K562 (cell line): ENCODE measurements around the gene CDC123. TPM values are rescaled to one million over a fixed set of nuclear protein-coding genes. Genes with fewer than 3 reads are reported as not detected.

Source experiments
- ATF1 ChIP-seq, 2 experiments: fragments of 450-650 bp in 1 of 2; IDR thresholded peaks; 2 replicates each; pipeline ENCODE4 v1.6.1; 2016; ENCODE audit warnings: missing compliant biosample characterization in 1 of 2, missing genetic modification characterization in 1 of 2
- CBFA2T3 ChIP-seq: fragments of 450-650 bp; IDR thresholded peaks from 2 replicates; pipeline ENCODE4 v1.6.1; 2017
- CHD2 ChIP-seq: IDR thresholded peaks from 2 replicates; pipeline ENCODE4 v1.6.1; 2011; ENCODE audit warnings: low read depth, low read length
- KDM2B ChIP-seq: fragments of 250-450 bp; sonication (Bioruptor Pico); IDR thresholded peaks from 2 replicates; pipeline ENCODE4 v1.8.0; 2021; ENCODE audit warnings: mild to moderate bottlenecking, moderate library complexity
- MXD1 ChIP-seq: fragments of 250-450 bp; sonication (Bioruptor Pico); IDR thresholded peaks from 2 replicates; pipeline ENCODE4 v1.8.0; 2021; ENCODE audit warnings: borderline replicate concordance, mild to moderate bottlenecking, moderate library complexity; ENCODE audit not compliant: poor library complexity, severe bottlenecking
- NFRKB ChIP-seq: fragments of 450-650 bp; IDR thresholded peaks from 2 replicates; pipeline ENCODE4 v1.6.1; 2016; ENCODE audit warnings: low read depth
- SAFB2 ChIP-seq: fragments of 200-400 bp; formaldehyde crosslinking; IDR thresholded peaks from 2 replicates; pipeline ENCODE4 v1.6.1; 2018; ENCODE audit warnings: borderline replicate concordance, low read length, low read depth, moderate library complexity; ENCODE audit not compliant: severe bottlenecking
- SIRT6 ChIP-seq: IDR thresholded peaks from one replicate; pipeline ENCODE4 v1.6.1; 2012; ENCODE audit warnings: low read depth, mild to moderate bottlenecking, control low read depth, inconsistent platforms, low read length, moderate library complexity
- SLC30A9 ChIP-seq: fragments of 250-450 bp; sonication (Bioruptor Pico); IDR thresholded peaks from 2 replicates; pipeline ENCODE4 v1.8.0; 2022; ENCODE audit warnings: mild to moderate bottlenecking, moderate library complexity
- TBL1XR1 ChIP-seq, 2 experiments: IDR thresholded peaks; 2 replicates each; pipeline ENCODE4 v1.6.1; 2012; ENCODE audit warnings: improper control_type of control experiment in 2 of 2, low read length in 2 of 2, mild to moderate bottlenecking in 1 of 2
- UBTF ChIP-seq, 2 experiments: IDR thresholded peaks; 2 replicates each; pipeline ENCODE4 v1.6.1; 2012; ENCODE audit warnings: improper control_type of control experiment in 2 of 2, low read depth in 2 of 2, low read length in 2 of 2, borderline replicate concordance in 1 of 2
- WHSC1 ChIP-seq: IDR thresholded peaks from one replicate; pipeline ENCODE4 v1.6.1; 2012; ENCODE audit warnings: low read length, control low read depth, inconsistent platforms
- ZHX1 ChIP-seq: fragments of 150-350 bp; conservative IDR thresholded peaks from 2 replicates; pipeline ENCODE4 v1.6.1; 2014; ENCODE audit warnings: low read length
- ZNF785 ChIP-seq: fragments of 250-450 bp; sonication (Bioruptor Pico); IDR thresholded peaks from 2 replicates; pipeline ENCODE4 v1.4.0; 2020; ENCODE audit warnings: mild to moderate bottlenecking
- polyA plus RNA-seq, 8 experiments: library from polyadenylated mRNA; depleted of rRNA in 4 of 8; stranded (reverse) in 5 of 8; unstranded in 3 of 8; fragments of >200 nt; fragmentation: Nextera tagmentation in 2 of 8; fragmentation: Illumina TruSeq in 1 of 8; extraction: Ambion mirVana in 2 of 8; extraction: Trizol in 1 of 8; gene quantifications; 2 replicates each; pipeline versions ENCODE4 v1.2.1 to v1.2.3, GENCODE V29; 2011 to 2014; ENCODE audit warnings: inconsistent platforms in 1 of 8, missing spikeins in 1 of 8
- total RNA-seq, 7 experiments: library from RNA; depleted of rRNA in 6 of 7; stranded (reverse); fragments of >200 nt in 6 of 7; fragmentation: Illumina TruSeq in 2 of 7; extraction: Trizol in 2 of 7; gene quantifications; 2 replicates each; pipeline versions ENCODE4 v1.2.1 to v1.2.3, GENCODE V29; 2011 to 2021; ENCODE audit warnings: low replicate concordance in 1 of 7
- TF ChIP-seq, protein P1 (sequence below): fragments of 450-650 bp; conservative IDR thresholded peaks from 2 replicates; pipeline ENCODE4 v1.6.1; 2016; ENCODE audit warnings: missing genetic modification characterization, low read depth, mild to moderate bottlenecking, control low read depth, missing compliant biosample characterization
- TF ChIP-seq, protein P2 (sequence below): fragments of 450-650 bp; IDR thresholded peaks from 2 replicates; pipeline ENCODE4 v1.6.1; 2016; ENCODE audit warnings: mild to moderate bottlenecking

The CDC123 gene
- total and polyA plus RNA-seq, 9 of the 15 experiments (the other 6 are each of a cell fraction or from before 2014, with no cell fraction given) = 137 to 288 (median 175) TPM

- no peak for TF ChIP-seq ZHX1
- peak in 1 of 2 experiments; percentile 75; a peak in 2 of 4 replicates for TF ChIP-seq UBTF (IDR thresholded peaks at IDR 0.05; ENCODE audit: borderline replicate concordance in 1 of 2, low read depth in 2 of 2, low read length in 2 of 2)
- no peak for TF ChIP-seq KDM2B (CRISPR knock-in tag)
- TF ChIP-seq MXD1 = peak; percentile 5
- TF ChIP-seq SIRT6 = no peak
- TF ChIP-seq WHSC1 = no peak
- TF ChIP-seq, protein P1, sequence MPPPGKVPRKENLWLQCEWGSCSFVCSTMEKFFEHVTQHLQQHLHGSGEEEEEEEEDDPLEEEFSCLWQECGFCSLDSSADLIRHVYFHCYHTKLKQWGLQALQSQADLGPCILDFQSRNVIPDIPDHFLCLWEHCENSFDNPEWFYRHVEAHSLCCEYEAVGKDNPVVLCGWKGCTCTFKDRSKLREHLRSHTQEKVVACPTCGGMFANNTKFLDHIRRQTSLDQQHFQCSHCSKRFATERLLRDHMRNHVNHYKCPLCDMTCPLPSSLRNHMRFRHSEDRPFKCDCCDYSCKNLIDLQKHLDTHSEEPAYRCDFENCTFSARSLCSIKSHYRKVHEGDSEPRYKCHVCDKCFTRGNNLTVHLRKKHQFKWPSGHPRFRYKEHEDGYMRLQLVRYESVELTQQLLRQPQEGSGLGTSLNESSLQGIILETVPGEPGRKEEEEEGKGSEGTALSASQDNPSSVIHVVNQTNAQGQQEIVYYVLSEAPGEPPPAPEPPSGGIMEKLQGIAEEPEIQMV = peak; percentile 77
- TF ChIP-seq, protein P2, sequence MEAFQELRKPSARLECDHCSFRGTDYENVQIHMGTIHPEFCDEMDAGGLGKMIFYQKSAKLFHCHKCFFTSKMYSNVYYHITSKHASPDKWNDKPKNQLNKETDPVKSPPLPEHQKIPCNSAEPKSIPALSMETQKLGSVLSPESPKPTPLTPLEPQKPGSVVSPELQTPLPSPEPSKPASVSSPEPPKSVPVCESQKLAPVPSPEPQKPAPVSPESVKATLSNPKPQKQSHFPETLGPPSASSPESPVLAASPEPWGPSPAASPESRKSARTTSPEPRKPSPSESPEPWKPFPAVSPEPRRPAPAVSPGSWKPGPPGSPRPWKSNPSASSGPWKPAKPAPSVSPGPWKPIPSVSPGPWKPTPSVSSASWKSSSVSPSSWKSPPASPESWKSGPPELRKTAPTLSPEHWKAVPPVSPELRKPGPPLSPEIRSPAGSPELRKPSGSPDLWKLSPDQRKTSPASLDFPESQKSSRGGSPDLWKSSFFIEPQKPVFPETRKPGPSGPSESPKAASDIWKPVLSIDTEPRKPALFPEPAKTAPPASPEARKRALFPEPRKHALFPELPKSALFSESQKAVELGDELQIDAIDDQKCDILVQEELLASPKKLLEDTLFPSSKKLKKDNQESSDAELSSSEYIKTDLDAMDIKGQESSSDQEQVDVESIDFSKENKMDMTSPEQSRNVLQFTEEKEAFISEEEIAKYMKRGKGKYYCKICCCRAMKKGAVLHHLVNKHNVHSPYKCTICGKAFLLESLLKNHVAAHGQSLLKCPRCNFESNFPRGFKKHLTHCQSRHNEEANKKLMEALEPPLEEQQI = 0 out of 2 replicates have a peak, but pooled peaks have one; percentile 36
- TF ChIP-seq NFRKB = peak; percentile 95
- TF ChIP-seq TBL1XR1 (IDR thresholded peaks at IDR 0.05; ENCODE audit: low read length in 2 of 2) = no peak
- no peak for TF ChIP-seq SAFB2
- TF ChIP-seq CBFA2T3 = no peak; the same call in 1 of the 2 replicates
- TF ChIP-seq ATF1 (CRISPR knock-in tag; IDR thresholded peaks at IDR 0.05) = no peak
- TF ChIP-seq ATF1 (tag; IDR thresholded peaks at IDR 0.05) = peak; percentile 83
- no peak for TF ChIP-seq ZNF785
- TF ChIP-seq CHD2 = peak; percentile 94
- no peak for TF ChIP-seq SLC30A9 (CRISPR knock-in tag)
Observed at GRCh38 chr10:12195603-12196506, at the start of gene CDC123, which contains the start of gene NUDT5 (continued).
